Fibroblast of lung (primary cell): Measurements from ENCODE around the gene FRK. TPM values are rescaled to one million over a fixed set of nuclear protein-coding genes. Genes with fewer than 3 reads are reported as not detected.

ENCODE experiments used
- DNase-seq, 2 donors: peaks; one replicate each; pipeline versions ENCODE4 v3.0.0 to v3.0.0-alpha.2; 2010; ENCODE audit warnings: low read depth in 2 of 2
- H2AFZ ChIP-seq: 2 replicates; pipeline ENCODE4 v1.5.1; 2012; ENCODE audit warnings: low read length, control low read depth, inconsistent platforms
- H3K27ac ChIP-seq: 2 replicates; pipeline ENCODE4 v1.5.1; 2011; ENCODE audit warnings: low read length, control low read depth; ENCODE audit not compliant: insufficient read depth
- H3K27me3 ChIP-seq: 2 replicates; pipeline ENCODE4 v1.5.1; 2011; ENCODE audit warnings: mild to moderate bottlenecking, low read length; ENCODE audit not compliant: control insufficient read depth, insufficient read depth
- H3K36me3 ChIP-seq: 2 replicates; pipeline ENCODE4 v1.5.1; 2011; ENCODE audit warnings: low read length; ENCODE audit not compliant: control insufficient read depth, insufficient read depth
- H3K4me1 ChIP-seq: 2 replicates; pipeline ENCODE4 v1.5.1; 2011; ENCODE audit warnings: low read length; ENCODE audit not compliant: control insufficient read depth, insufficient read depth; ENCODE audit errors: extremely low read depth
- H3K4me2 ChIP-seq: 2 replicates; pipeline ENCODE4 v1.5.1; 2011; ENCODE audit warnings: low read length, control low read depth; ENCODE audit not compliant: insufficient read depth; ENCODE audit errors: extremely low read depth
- H3K4me3 ChIP-seq, 4 experiments: fragments of 200-600 bp in 1 of 4; sonication (generic) in 1 of 4; replicated peaks in 1 of 4; 2 replicates each; pipeline ENCODE4 v1.5.1; 2011 to 2016; ENCODE audit warnings: low read length in 4 of 4, low read depth in 3 of 4, mild to moderate bottlenecking in 3 of 4, control low read depth in 2 of 4, inconsistent platforms in 1 of 4, mixed read lengths in 1 of 4; ENCODE audit not compliant: insufficient read depth in 1 of 4; ENCODE audit errors: control extremely low read depth in 1 of 4
- H3K79me2 ChIP-seq: 2 replicates; pipeline ENCODE4 v1.5.1; 2012; ENCODE audit warnings: mild to moderate bottlenecking, low read length, inconsistent platforms; ENCODE audit not compliant: control insufficient read depth, insufficient read depth
- H3K9ac ChIP-seq: 2 replicates; pipeline ENCODE4 v1.5.1; 2011; ENCODE audit warnings: mild to moderate bottlenecking, low read length, control low read depth; ENCODE audit not compliant: insufficient read depth
- H3K9me3 ChIP-seq: 2 replicates; pipeline ENCODE4 v1.5.1; 2012; ENCODE audit warnings: low read depth, low read length; ENCODE audit not compliant: control insufficient read depth, insufficient read depth
- H4K20me1 ChIP-seq: 2 replicates; pipeline ENCODE4 v1.5.1; 2011; ENCODE audit warnings: low read length; ENCODE audit not compliant: control insufficient read depth, insufficient read depth; ENCODE audit errors: extremely low read depth
- CTCF ChIP-seq, 2 donors: IDR thresholded peaks in 1 of 2; conservative IDR thresholded peaks in 1 of 2; 1 replicate in 1 of 2; 2 replicates in 1 of 2; pipeline ENCODE4 v1.5.1; 2011 to 2012; ENCODE audit warnings: low read length in 2 of 2, control low read depth in 1 of 2, inconsistent platforms in 1 of 2, low read depth in 1 of 2, mild to moderate bottlenecking in 1 of 2
- EZH2 ChIP-seq: IDR thresholded peaks from 2 replicates; pipeline ENCODE4 v1.5.1; 2012; ENCODE audit warnings: low read length, control low read depth, mild to moderate bottlenecking; ENCODE audit errors: missing control alignments
- polyA plus RNA-seq, 2 donors: library from polyadenylated mRNA; depleted of rRNA in 1 of 2; stranded (reverse) in 1 of 2; unstranded in 1 of 2; fragments of >200 nt; gene quantifications; 2 replicates each; pipeline ENCODE4 v1.2.1, GENCODE V29; 2011 to 2012; ENCODE audit warnings: missing spikeins in 1 of 2
- total RNA-seq: library from RNA; depleted of rRNA; stranded (reverse); fragments of >200 nt; gene quantifications from 2 replicates; pipeline ENCODE4 v1.2.1, GENCODE V29; 2014

Gene FRK
- total and polyA plus RNA-seq, 2 donors (not counting 1 experiment from before 2014, with no cell fraction given) = 0.18 to 0.33 TPM

GRCh38 chr6:116003668-116004067 is 57.0 kb downstream of the FRK start:
- no peak for DNase-seq
- H4K20me1 ChIP-seq = no peaks in the 10 kb centered on the region
- no peak for TF ChIP-seq EZH2
- TF ChIP-seq CTCF (conservative IDR thresholded peaks at IDR 0.05 in 1 of 2, IDR thresholded peaks at IDR 0.05 in 1 of 2; ENCODE audit: low read depth in 1 of 2, low read length in 2 of 2) = no peak

GRCh38 chr6:116002756-116003155 is 57.9 kb downstream of the FRK start:
- H3K79me2 ChIP-seq = no peaks in the 10 kb centered on the region
- TF ChIP-seq EZH2 (no peak), CTCF (conservative IDR thresholded peaks at IDR 0.05 in 1 of 2, IDR thresholded peaks at IDR 0.05 in 1 of 2; ENCODE audit: low read depth in 1 of 2, low read length in 2 of 2) (no peak)
- no peak overlapping the region for H3K4me2 ChIP-seq

More at GRCh38 chr6:116003668-116004067, 57.0 kb downstream of the FRK start:
- Histone ChIP-seq H3K9me3 (no peaks in the 10 kb centered on the region), H3K79me2 (no peaks in the 10 kb centered on the region), H3K27me3 (no peaks in the 10 kb centered on the region), H3K4me2 (no peak overlapping the region), H3K4me3 (no peak overlapping the region), H3K36me3 (no peaks in the 10 kb centered on the region), H3K4me1 (peaks cover 1% of the 10 kb centered on the region), H2AFZ (no peak overlapping the region), H3K27ac (no peak overlapping the region), H3K9ac (no peak overlapping the region)

GRCh38 chr6:115999235-115999634 is 61.5 kb downstream of the FRK start:
- no peak overlapping the region for H3K27ac ChIP-seq
- no peak for DNase-seq
- no peaks in the 10 kb centered on the region for H3K27me3 ChIP-seq
- H3K9me3 ChIP-seq = no peaks in the 10 kb centered on the region
- H3K4me1 ChIP-seq = no peaks in the 10 kb centered on the region
- no peaks in the 10 kb centered on the region for H3K36me3 ChIP-seq
- TF ChIP-seq CTCF (conservative IDR thresholded peaks at IDR 0.05 in 1 of 2, IDR thresholded peaks at IDR 0.05 in 1 of 2; ENCODE audit: low read depth in 1 of 2, low read length in 2 of 2) (no peak), EZH2 (no peak)
- H3K79me2 ChIP-seq = no peaks in the 10 kb centered on the region
- H2AFZ ChIP-seq = no peak overlapping the region
- H3K9ac ChIP-seq = no peak overlapping the region
- H3K4me2 ChIP-seq = no peak overlapping the region
- H3K4me3 ChIP-seq = no peak overlapping the region
- H4K20me1 ChIP-seq = no peaks in the 10 kb centered on the region

More at GRCh38 chr6:116002756-116003155, 57.9 kb downstream of the FRK start:
- no peak for DNase-seq
- Histone ChIP-seq H4K20me1 (no peaks in the 10 kb centered on the region), H2AFZ (no peak overlapping the region), H3K27ac (no peak overlapping the region), H3K9me3 (no peaks in the 10 kb centered on the region), H3K4me3 (no peak overlapping the region), H3K27me3 (no peaks in the 10 kb centered on the region), H3K9ac (no peak overlapping the region), H3K36me3 (no peaks in the 10 kb centered on the region), H3K4me1 (no peaks in the 10 kb centered on the region)
